ENCODE measurements around the gene NCOA1.

GRCh38 chr2:24762518-24762917, 271.5 kb downstream of the NCOA1 start:
- TF ChIP-seq, protein P1, sequence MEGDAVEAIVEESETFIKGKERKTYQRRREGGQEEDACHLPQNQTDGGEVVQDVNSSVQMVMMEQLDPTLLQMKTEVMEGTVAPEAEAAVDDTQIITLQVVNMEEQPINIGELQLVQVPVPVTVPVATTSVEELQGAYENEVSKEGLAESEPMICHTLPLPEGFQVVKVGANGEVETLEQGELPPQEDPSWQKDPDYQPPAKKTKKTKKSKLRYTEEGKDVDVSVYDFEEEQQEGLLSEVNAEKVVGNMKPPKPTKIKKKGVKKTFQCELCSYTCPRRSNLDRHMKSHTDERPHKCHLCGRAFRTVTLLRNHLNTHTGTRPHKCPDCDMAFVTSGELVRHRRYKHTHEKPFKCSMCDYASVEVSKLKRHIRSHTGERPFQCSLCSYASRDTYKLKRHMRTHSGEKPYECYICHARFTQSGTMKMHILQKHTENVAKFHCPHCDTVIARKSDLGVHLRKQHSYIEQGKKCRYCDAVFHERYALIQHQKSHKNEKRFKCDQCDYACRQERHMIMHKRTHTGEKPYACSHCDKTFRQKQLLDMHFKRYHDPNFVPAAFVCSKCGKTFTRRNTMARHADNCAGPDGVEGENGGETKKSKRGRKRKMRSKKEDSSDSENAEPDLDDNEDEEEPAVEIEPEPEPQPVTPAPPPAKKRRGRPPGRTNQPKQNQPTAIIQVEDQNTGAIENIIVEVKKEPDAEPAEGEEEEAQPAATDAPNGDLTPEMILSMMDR (conservative IDR thresholded peaks at IDR 0.05), result no peak
- TF ChIP-seq EZH2 (IDR thresholded peaks at IDR 0.05; ENCODE audit: low read depth), result no peak
